ENCODE results near the gene PPARD. TPM values are rescaled to one million over a fixed set of nuclear protein-coding genes. Genes with fewer than 3 reads are reported as not detected.

Gene PPARD
- total and polyA plus RNA-seq, 5 experiments from 2014 or later = 1.9 to 50.6 (median 14.3) TPM

GRCh38 chr6:35402136-35402855 lies 59.9 kb downstream of the PPARD start:
- POLR2A ChIA-PET = no interaction called here
- no peak overlapping the region for H3K4me3 Mint-ChIP-seq
- peak overlapping the region in 6 of 10 donors; percentile 15 to 83 (median 70) for H3K27ac Mint-ChIP-seq
- peaks cover 0 to 14% (median 0%) of the 10 kb centered on the region in 3 donors for H3K36me3 Mint-ChIP-seq
- no peak for DNase-seq
- H3K4me1 Mint-ChIP-seq = peaks cover 17 to 47% (median 39%) of the 10 kb centered on the region in 4 donors
- no peaks in the 10 kb centered on the region for H3K27me3 Mint-ChIP-seq
- no peaks in the 10 kb centered on the region for H3K9me3 Mint-ChIP-seq
- ATAC-seq = no peak

- Mint-ChIP-seq H3K27me3 (no peaks in the 10 kb centered on the region), H3K4me3 (no peak overlapping the region)
Observed at GRCh38 chr6:35402856-35403191, 60.5 kb downstream of the PPARD start.

GRCh38 chr6:35403544-35404442 lies 61.4 kb downstream of the PPARD start:
- Mint-ChIP-seq H3K27me3 (no peaks in the 10 kb centered on the region), H3K27ac (peak overlapping the region in 9 of 10 donors; percentile 40 to 88 (median 66)), H3K4me3 (peak overlapping the region in 1 of 10 donors; percentile 75), H3K36me3 (peaks cover 0 to 2% (median 0%) of the 10 kb centered on the region in 3 donors), H3K4me1 (peaks cover 11 to 51% (median 32%) of the 10 kb centered on the region in 4 donors), H3K9me3 (no peaks in the 10 kb centered on the region)
- no peak for DNase-seq
- POLR2A ChIA-PET = interaction anchor here (0.5 to 0.6 kb wide), 2 partner anchors 35 to 58 kb away, joined by 3 to 5 read pairs; no protein-coding TSS in a partner anchor
- no peak for ATAC-seq

More at GRCh38 chr6:35402856-35403191, 60.5 kb downstream of the PPARD start:
- POLR2A ChIA-PET = no interaction called here
- ATAC-seq = no peak
- Mint-ChIP-seq H3K4me1 (peaks cover 13 to 44% (median 35%) of the 10 kb centered on the region in 4 donors), H3K36me3 (peaks cover 0 to 10% (median 0%) of the 10 kb centered on the region in 3 donors), H3K27ac (peak overlapping the region in 5 of 10 donors; percentile 40 to 88 (median 71)), H3K9me3 (no peaks in the 10 kb centered on the region)
- DNase-seq = no peak

GRCh38 chr6:35406711-35407485 lies 64.5 kb downstream of the PPARD start:
- ATAC-seq (no peak), DNase-seq (no peak)
- POLR2A ChIA-PET = interaction anchor here (0.6 kb wide), 3 partner anchors 58 to 1783 kb away, joined by 3 to 6 read pairs (median 4); no protein-coding TSS in a partner anchor
- H3K4me3 Mint-ChIP-seq = no peak overlapping the region
- peaks cover 0 to 18% (median 0%) of the 10 kb centered on the region in 3 donors for H3K36me3 Mint-ChIP-seq
- peaks cover 28 to 66% (median 47%) of the 10 kb centered on the region in 4 donors for H3K4me1 Mint-ChIP-seq
- no peaks in the 10 kb centered on the region for H3K27me3 Mint-ChIP-seq
- H3K9me3 Mint-ChIP-seq = no peaks in the 10 kb centered on the region
- H3K27ac Mint-ChIP-seq = peak overlapping the region in 7 of 10 donors; percentile 17 to 86 (median 57)

GRCh38 chr6:35409245-35409644 lies 66.9 kb downstream of the PPARD start:
- peaks cover 22 to 65% (median 42%) of the 10 kb centered on the region in 4 donors for H3K4me1 Mint-ChIP-seq
- peaks cover 0 to 40% (median 4%) of the 10 kb centered on the region in 3 donors for H3K36me3 Mint-ChIP-seq
- H3K27me3 Mint-ChIP-seq = no peaks in the 10 kb centered on the region
- DNase-seq (no peak), ATAC-seq (no peak)
- peak overlapping the region in 8 of 10 donors; percentile 21 to 88 (median 80) for H3K27ac Mint-ChIP-seq
- H3K9me3 Mint-ChIP-seq = no peaks in the 10 kb centered on the region
- POLR2A ChIA-PET = interaction anchor here (1.6 kb wide), 1 partner anchor 9 kb away, joined by 6 read pairs; no protein-coding TSS in a partner anchor
- H3K4me3 Mint-ChIP-seq = no peak overlapping the region

GRCh38 chr6:35410131-35410530 lies 67.8 kb downstream of the PPARD start:
- POLR2A ChIA-PET = interaction anchor here (1.6 kb wide), 1 partner anchor 10 kb away, joined by 6 read pairs; no protein-coding TSS in a partner anchor
- H3K27me3 Mint-ChIP-seq = no peaks in the 10 kb centered on the region
- DNase-seq (no peak), ATAC-seq (no peak)
- peak overlapping the region; percentile 64 to 89 (median 84) for H3K27ac Mint-ChIP-seq
- no peaks in the 10 kb centered on the region for H3K9me3 Mint-ChIP-seq
- H3K36me3 Mint-ChIP-seq = peaks cover 0 to 48% (median 7%) of the 10 kb centered on the region in 3 donors
- H3K4me3 Mint-ChIP-seq = peak overlapping the region in 6 of 10 donors; percentile 20 to 70 (median 47)
- peaks cover 24 to 70% (median 46%) of the 10 kb centered on the region in 4 donors for H3K4me1 Mint-ChIP-seq

GRCh38 chr6:35411066-35411465 lies 68.7 kb downstream of the PPARD start:
- Mint-ChIP-seq H3K4me3 (peak overlapping the region; percentile 36 to 76 (median 59)), H3K4me1 (peaks cover 26 to 74% (median 51%) of the 10 kb centered on the region in 4 donors), H3K27ac (peak overlapping the region; percentile 68 to 89 (median 88)), H3K36me3 (peaks cover 4 to 57% (median 10%) of the 10 kb centered on the region in 3 donors), H3K27me3 (no peaks in the 10 kb centered on the region), H3K9me3 (no peaks in the 10 kb centered on the region)
- POLR2A ChIA-PET = interaction anchor here (0.6 to 1.3 kb wide), 2 partner anchors 8 to 101 kb away, joined by 3 to 4 read pairs; no protein-coding TSS in a partner anchor
- ATAC-seq (peak; percentile 85 to 89), DNase-seq (peak in 5 of 10 donors; percentile 3 to 30 (median 21))

- Mint-ChIP-seq H3K4me1 (peaks cover 25 to 72% (median 48%) of the 10 kb centered on the region in 4 donors), H3K4me3 (no peak overlapping the region), H3K27me3 (no peaks in the 10 kb centered on the region), H3K9me3 (no peaks in the 10 kb centered on the region), H3K27ac (peak overlapping the region in 2 of 10 donors; percentile 43 to 48), H3K36me3 (peaks cover 4 to 65% (median 10%) of the 10 kb centered on the region in 3 donors)
- DNase-seq = no peak
- ATAC-seq = no peak
- POLR2A ChIA-PET = no interaction called here
Observed at GRCh38 chr6:35412102-35412501, 69.7 kb downstream of the PPARD start.

- H3K9me3 Mint-ChIP-seq = no peaks in the 10 kb centered on the region
- H3K4me3 Mint-ChIP-seq = no peak overlapping the region
- peaks cover 4 to 73% (median 10%) of the 10 kb centered on the region in 3 donors for H3K36me3 Mint-ChIP-seq
- DNase-seq (no peak), ATAC-seq (no peak)
- POLR2A ChIA-PET = interaction anchor here (0.7 kb wide), 1 partner anchor 15 kb away, joined by 5 read pairs; no protein-coding TSS in a partner anchor
- peaks cover 32 to 76% (median 59%) of the 10 kb centered on the region in 4 donors for H3K4me1 Mint-ChIP-seq
- no peaks in the 10 kb centered on the region for H3K27me3 Mint-ChIP-seq
- H3K27ac Mint-ChIP-seq = peak overlapping the region in 3 of 10 donors; percentile 51 to 52 (median 52)
Observed at GRCh38 chr6:35413911-35414310, 71.6 kb downstream of the PPARD start.

- H3K9me3 Mint-ChIP-seq = no peaks in the 10 kb centered on the region
- peaks cover 4 to 75% (median 10%) of the 10 kb centered on the region in 3 donors for H3K36me3 Mint-ChIP-seq
- ATAC-seq (peak in 1 of 2 donors; percentile 26), DNase-seq (peak in 1 of 10 donors; percentile 13)
- peak overlapping the region in 9 of 10 donors; percentile 27 to 91 (median 75) for H3K27ac Mint-ChIP-seq
- POLR2A ChIA-PET = interaction anchor here (1.0 to 1.4 kb wide), 2 partner anchors 53 to 67 kb away, joined by 3 read pairs; partner anchors contain the start of gene RPL10A
- H3K27me3 Mint-ChIP-seq = no peaks in the 10 kb centered on the region
- no peak overlapping the region for H3K4me3 Mint-ChIP-seq
- peaks cover 32 to 78% (median 60%) of the 10 kb centered on the region in 4 donors for H3K4me1 Mint-ChIP-seq
Observed at GRCh38 chr6:35415065-35415891, 72.9 kb downstream of the PPARD start.

Measured in naive thymus-derived CD8-positive, alpha-beta T cell (primary cell).